NCI-H2107 treated with DMSO at 0.1 percent for 48 hours (cell line): ENCODE results near the gene TMEM179.

Experiments used
- DNase-seq: peaks from one replicate; lab custom pipeline; 2025; ENCODE audit not compliant: unreplicated experiment; lab: John Stamatoyannopoulos, UW

Gene TMEM179

GRCh38 chr14:104557766-104558165, 46.8 kb downstream of the TMEM179 start:
- DNase-seq: no peak

- DNase-seq: no peak
Measured at GRCh38 chr14:104557086-104557485, 47.5 kb downstream of the TMEM179 start.

GRCh38 chr14:104556256-104557021, 48.1 kb downstream of the TMEM179 start:
- no peak for DNase-seq

- no peak for DNase-seq
Measured at GRCh38 chr14:104555430-104556255, 48.9 kb downstream of the TMEM179 start.

GRCh38 chr14:104554608-104555429, 49.8 kb downstream of the TMEM179 start:
- DNase-seq: no peak

GRCh38 chr14:104554088-104554607, 50.4 kb downstream of the TMEM179 start:
- DNase-seq: no peak

- DNase-seq: no peak
Measured at GRCh38 chr14:104553166-104554087, 51.1 kb downstream of the TMEM179 start.

- DNase-seq: no peak
Measured at GRCh38 chr14:104552738-104553125, 51.8 kb downstream of the TMEM179 start.

GRCh38 chr14:104551851-104552737, 52.5 kb downstream of the TMEM179 start:
- DNase-seq: no peak

GRCh38 chr14:104550861-104551728, 53.5 kb downstream of the TMEM179 start:
- no peak for DNase-seq

- DNase-seq: no peak
Measured at GRCh38 chr14:104550340-104550860, 54.2 kb downstream of the TMEM179 start.

GRCh38 chr14:104549536-104550339, 54.8 kb downstream of the TMEM179 start:
- DNase-seq: no peak

- DNase-seq: no peak
Measured at GRCh38 chr14:104548802-104549535, 55.6 kb downstream of the TMEM179 start.

GRCh38 chr14:104547998-104548700, 56.4 kb downstream of the TMEM179 start:
- DNase-seq: no peak

- DNase-seq: no peak
Measured at GRCh38 chr14:104547310-104547997, 57.1 kb downstream of the TMEM179 start.
